Kidney glomerular epithelial cell (primary cell): Measurements from ENCODE around the gene NMRAL1.
A peak's percentile ranks its signal among the peaks of the same experiment; 100 is the strongest.

Source experiments
- DNase-seq: peaks from one replicate; lab custom pipeline; 2025; lab: John Stamatoyannopoulos, UW

The NMRAL1 gene

GRCh38 chr16:4465977-4466779 is 8.2 kb downstream of the NMRAL1 start:
- no peak for DNase-seq

GRCh38 chr16:4463522-4464163 is 10.8 kb downstream of the NMRAL1 start:
- no peak for DNase-seq

GRCh38 chr16:4461250-4462085 is 13.0 kb downstream of the NMRAL1 start:
- DNase-seq, result no peak

- DNase-seq, result no peak
These were observed 13.5 kb downstream of the NMRAL1 start for GRCh38 chr16:4460936-4461249.

GRCh38 chr16:4455951-4456350 is 18.5 kb downstream of the NMRAL1 start:
- DNase-seq, result no peak

GRCh38 chr16:4455081-4455480 is 19.3 kb downstream of the NMRAL1 start:
- DNase-seq, result no peak

- DNase-seq, result peak; percentile 4
These were observed 19.8 kb downstream of the NMRAL1 start for GRCh38 chr16:4454623-4455022.

- DNase-seq, result no peak
These were observed 21.8 kb downstream of the NMRAL1 start for GRCh38 chr16:4452674-4453073.

- DNase-seq, result no peak
These were observed 23.4 kb downstream of the NMRAL1 start for GRCh38 chr16:4450931-4451519.

- no peak for DNase-seq
These were observed 24.0 kb downstream of the NMRAL1 start for GRCh38 chr16:4450430-4450829.

GRCh38 chr16:4443986-4444385 is 30.4 kb downstream of the NMRAL1 start:
- DNase-seq, result no peak

GRCh38 chr16:4443271-4443670 is 31.2 kb downstream of the NMRAL1 start:
- DNase-seq, result no peak

GRCh38 chr16:4442371-4442770 is 32.1 kb downstream of the NMRAL1 start:
- DNase-seq, result no peak

- no peak for DNase-seq
These were observed 37.1 kb downstream of the NMRAL1 start for GRCh38 chr16:4437366-4437765.

GRCh38 chr16:4435337-4436067 is 38.9 kb downstream of the NMRAL1 start:
- DNase-seq, result no peak

- no peak for DNase-seq
These were observed 40.3 kb downstream of the NMRAL1 start for GRCh38 chr16:4433914-4434787.

- DNase-seq, result no peak
These were observed 41.2 kb downstream of the NMRAL1 start for GRCh38 chr16:4433228-4433627.

- no peak for DNase-seq
These were observed 43.4 kb downstream of the NMRAL1 start for GRCh38 chr16:4431023-4431422.

GRCh38 chr16:4428500-4428899 is 45.9 kb downstream of the NMRAL1 start:
- DNase-seq, result no peak

- no peak for DNase-seq
These were observed 47.6 kb downstream of the NMRAL1 start for GRCh38 chr16:4426722-4427372.
